ENCODE measurements around the gene MTA2.
"Not testable (repeated sequence)": the region's sequence is repeated elsewhere in the genome, so short reads cannot be mapped to it uniquely, and the experiment has no call there.

Gene MTA2

DNA sequence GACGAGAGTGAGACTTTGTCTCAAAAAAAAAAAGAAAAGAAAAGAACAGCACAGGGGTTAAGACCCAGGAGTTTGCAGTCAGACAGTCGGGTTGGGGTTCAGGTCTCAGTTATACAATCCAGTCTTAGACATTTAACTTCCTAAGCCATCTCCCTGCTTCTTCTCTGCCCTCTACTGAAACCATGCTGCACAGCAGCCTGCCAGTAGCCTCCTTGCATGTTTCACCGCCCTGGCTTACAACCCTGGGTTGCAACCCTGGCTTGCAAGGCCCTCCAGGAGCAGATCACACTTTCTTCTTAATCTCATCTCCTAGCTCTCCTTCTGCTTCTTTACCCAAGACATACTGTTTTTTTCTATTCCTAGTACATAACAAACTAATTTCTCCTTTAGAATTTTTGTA, 26.0 kb upstream of the MTA2 start:
- TF ChIP-seq, protein P1, sequence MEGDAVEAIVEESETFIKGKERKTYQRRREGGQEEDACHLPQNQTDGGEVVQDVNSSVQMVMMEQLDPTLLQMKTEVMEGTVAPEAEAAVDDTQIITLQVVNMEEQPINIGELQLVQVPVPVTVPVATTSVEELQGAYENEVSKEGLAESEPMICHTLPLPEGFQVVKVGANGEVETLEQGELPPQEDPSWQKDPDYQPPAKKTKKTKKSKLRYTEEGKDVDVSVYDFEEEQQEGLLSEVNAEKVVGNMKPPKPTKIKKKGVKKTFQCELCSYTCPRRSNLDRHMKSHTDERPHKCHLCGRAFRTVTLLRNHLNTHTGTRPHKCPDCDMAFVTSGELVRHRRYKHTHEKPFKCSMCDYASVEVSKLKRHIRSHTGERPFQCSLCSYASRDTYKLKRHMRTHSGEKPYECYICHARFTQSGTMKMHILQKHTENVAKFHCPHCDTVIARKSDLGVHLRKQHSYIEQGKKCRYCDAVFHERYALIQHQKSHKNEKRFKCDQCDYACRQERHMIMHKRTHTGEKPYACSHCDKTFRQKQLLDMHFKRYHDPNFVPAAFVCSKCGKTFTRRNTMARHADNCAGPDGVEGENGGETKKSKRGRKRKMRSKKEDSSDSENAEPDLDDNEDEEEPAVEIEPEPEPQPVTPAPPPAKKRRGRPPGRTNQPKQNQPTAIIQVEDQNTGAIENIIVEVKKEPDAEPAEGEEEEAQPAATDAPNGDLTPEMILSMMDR (IDR thresholded peaks at IDR 0.05): no peak
- H3K36me3 ChIP-seq: peaks cover 70 to 82% (median 78%) of the 10 kb centered on the region in 3 donors

DNA sequence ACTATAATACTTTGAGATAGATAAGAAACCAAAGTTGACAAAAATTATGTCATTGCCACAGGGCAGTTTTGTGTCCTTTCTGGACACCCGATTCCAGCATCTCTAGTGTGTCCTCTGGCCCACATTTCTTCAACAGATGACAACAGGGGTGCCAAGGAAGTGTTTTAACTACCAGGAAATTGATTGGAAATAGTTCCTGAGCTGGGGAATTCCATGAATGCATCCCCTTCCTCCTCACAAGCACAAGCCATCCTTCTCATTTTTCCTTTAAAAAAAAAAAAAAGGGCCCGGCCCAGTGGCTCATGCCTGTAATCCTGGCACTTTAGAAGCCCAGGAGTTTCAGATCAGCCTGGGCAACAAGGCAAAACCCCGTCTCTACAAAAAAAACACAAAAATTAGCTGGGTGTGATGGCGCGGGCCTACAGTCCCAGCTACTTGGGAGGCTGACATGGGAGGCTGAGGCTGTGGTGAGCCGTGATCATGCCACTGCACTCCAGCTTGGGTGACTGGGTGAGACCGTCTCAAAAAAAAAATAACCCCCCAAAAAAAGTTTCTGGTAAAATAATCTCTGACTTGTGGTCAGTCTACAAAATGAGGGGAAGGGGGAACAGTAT, 20.9 kb upstream of the MTA2 start:
- Histone ChIP-seq H3K9me3 (no peaks in the 10 kb centered on the region), H3K36me3 (peaks cover 25 to 32% (median 28%) of the 10 kb centered on the region in 3 donors), H3K27ac (peak overlapping the region; percentile 83 to 87), H3K4me1 (peaks cover 0 to 23% (median 15%) of the 10 kb centered on the region in 4 donors), H3K27me3 (no peaks in the 10 kb centered on the region), H3K4me3 (peak overlapping the region; percentile 79 to 80)
- DNase-seq: no peak
- TF ChIP-seq, protein P1 (IDR thresholded peaks at IDR 0.05): no peak
- intact Hi-C loops (cut with DNase I; ENCODE audit: low total_unique reads): no loop called here

More for the DNA sequence above, 26.0 kb upstream of the MTA2 start:
- Histone ChIP-seq H3K9me3 (no peaks in the 10 kb centered on the region), H3K4me1 (peaks cover 0 to 1% (median 0%) of the 10 kb centered on the region in 4 donors), H3K4me3 (no peak overlapping the region), H3K27me3 (no peaks in the 10 kb centered on the region), H3K27ac (no peak overlapping the region)
- no peak for DNase-seq
- intact Hi-C loops (cut with DNase I; ENCODE audit: low total_unique reads): no loop called here

DNA sequence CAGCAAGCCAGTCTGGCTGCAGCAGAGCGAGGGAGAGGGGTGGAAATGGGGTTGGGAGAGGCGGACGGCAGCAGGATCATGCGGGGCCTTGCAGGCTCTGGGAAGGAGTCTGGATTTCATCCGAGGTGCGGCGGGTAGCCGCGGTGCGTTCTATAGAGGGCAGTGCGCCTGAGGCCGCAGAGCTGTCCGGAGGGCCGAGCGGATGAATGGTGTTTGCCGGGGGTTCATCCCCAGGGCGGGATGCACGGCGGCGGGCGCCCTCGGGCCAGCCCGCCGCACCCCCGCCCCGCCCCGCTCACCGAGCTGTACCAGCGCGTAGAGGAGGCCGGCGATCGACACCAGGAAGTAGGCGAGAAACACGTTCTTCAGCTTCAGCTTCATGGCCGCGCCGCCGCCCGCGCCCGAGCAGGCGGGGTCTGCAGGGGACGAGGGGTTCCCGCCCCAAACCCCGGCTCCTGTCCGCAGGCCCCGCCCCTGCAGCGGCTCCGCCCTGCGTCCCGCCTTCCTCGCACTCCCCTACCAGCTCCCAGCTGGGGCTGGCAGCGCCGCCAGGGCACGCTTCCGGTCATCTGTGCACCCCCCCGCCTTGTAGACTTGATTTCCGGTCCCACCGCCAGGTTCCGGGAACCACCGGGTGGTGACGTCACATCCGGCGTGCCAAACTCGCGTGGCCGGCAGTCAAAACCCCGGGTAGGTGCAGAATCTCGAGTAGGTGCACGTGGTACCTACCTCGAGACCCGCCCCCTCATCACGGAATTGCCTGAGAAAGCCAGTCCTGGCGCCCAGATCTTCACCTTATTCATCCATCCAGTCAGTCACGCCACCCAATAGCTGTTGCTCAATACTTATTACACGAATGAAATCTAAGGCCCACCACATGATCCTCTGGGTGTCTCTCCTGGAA, 20.2 kb upstream of the MTA2 start, which contains the start of gene B3GAT3:
Gene B3GAT3 (minus strand): TSS at position 420 of the 904 bp plus-strand sequence. CDS start 39 bp downstream, at position 381.
- H3K4me1 ChIP-seq: peaks cover 0 to 23% (median 15%) of the 10 kb centered on the region in 4 donors
- no peaks in the 10 kb centered on the region for H3K27me3 ChIP-seq
- TF ChIP-seq, protein P1 (IDR thresholded peaks at IDR 0.05): peak in 1 of 2 experiments; percentile 31
- H3K36me3 ChIP-seq: peaks cover 18 to 32% (median 21%) of the 10 kb centered on the region in 3 donors
- H3K9me3 ChIP-seq: no peaks in the 10 kb centered on the region
- peak; percentile 98 to 99 for DNase-seq
- intact Hi-C loops (cut with DNase I; ENCODE audit: low total_unique reads): no loop called here
- H3K4me3 ChIP-seq: peak within 1 kb of the TSS; percentile 79 to 80
- peak within 1 kb of the TSS; percentile 83 to 87 for H3K27ac ChIP-seq

DNA sequence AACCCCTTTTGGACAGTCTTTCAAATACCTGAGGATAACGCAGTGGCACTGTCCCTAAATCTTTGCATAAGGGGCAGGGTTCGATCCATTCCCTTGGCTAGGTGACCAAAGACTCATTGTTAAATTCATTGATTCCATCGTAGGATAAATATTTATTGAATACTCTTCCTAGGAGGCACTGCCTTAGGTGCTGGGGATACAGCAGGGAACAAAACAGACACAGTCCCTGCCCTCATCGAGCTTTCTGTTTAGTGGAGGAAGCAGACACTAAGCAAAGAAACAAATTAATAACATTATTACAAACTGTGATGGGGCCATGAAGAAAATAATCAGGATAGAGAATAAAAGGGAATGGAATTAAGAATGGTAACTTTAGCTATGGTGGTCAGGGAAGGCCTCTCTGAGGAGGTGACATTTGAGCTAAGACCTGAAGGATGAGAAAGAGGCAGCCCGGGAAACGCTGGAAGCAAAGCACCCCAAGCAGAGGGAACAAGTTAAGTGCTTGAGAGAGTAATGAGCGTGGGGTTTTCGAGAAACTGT, 19.4 kb upstream of the MTA2 start:
- Histone ChIP-seq H3K27me3 (no peaks in the 10 kb centered on the region), H3K4me3 (peak overlapping the region; percentile 79 to 80), H3K9me3 (no peaks in the 10 kb centered on the region), H3K36me3 (peaks cover 11 to 32% (median 14%) of the 10 kb centered on the region in 3 donors), H3K27ac (peak overlapping the region; percentile 83 to 87), H3K4me1 (peaks cover 0 to 23% (median 15%) of the 10 kb centered on the region in 4 donors)
- intact Hi-C loops (cut with DNase I; ENCODE audit: low total_unique reads): no loop called here
- no peak for DNase-seq
- TF ChIP-seq, protein P1 (IDR thresholded peaks at IDR 0.05): no peak

DNA sequence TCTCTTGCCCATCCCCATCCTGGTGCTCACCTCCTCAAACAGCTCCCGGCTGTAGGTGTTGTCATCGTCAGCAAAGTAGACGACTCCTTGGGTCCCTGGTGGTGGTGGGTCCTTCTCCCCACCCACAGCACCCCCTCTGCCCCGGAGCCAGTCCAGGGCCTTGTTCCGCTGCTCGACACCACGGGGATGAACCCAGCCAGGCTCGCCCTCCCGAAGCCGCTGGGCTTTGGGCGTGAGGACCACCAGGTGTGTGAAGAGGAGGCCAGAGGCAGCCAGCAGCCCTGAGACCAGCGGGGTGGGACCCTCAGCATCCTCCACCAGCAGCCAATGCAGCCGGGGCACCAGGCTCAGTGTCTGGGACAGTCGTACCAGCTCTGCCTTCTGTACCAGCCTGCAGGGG, 15.3 kb upstream of the MTA2 start:
- intact Hi-C loops (cut with DNase I; ENCODE audit: low total_unique reads): loop anchor here (10.0 kb wide), 1 partner anchor 88 kb away; the partner anchor contains the start of genes BSCL2 and GNG3
- DNase-seq: not testable (repeated sequence)

More for the DNA sequence above, 15.3 kb upstream of the MTA2 start:
- not testable (repeated sequence) for H3K27ac ChIP-seq, H3K27me3 ChIP-seq, H3K9me3 ChIP-seq, H3K4me3 ChIP-seq
- peaks cover 0 to 34% (median 24%) of the 10 kb centered on the region in 4 donors for H3K4me1 ChIP-seq
- H3K36me3 ChIP-seq: peaks cover 0 to 32% (median 7%) of the 10 kb centered on the region in 3 donors
